ENCODE measurements around the gene CDK6. TPM values are rescaled to one million over a fixed set of nuclear protein-coding genes. Genes with fewer than 3 reads are reported as not detected.

Gene CDK6
- total and polyA plus RNA-seq, 4 donors: 3.3 to 35.0 (median 12.0) TPM

DNA sequence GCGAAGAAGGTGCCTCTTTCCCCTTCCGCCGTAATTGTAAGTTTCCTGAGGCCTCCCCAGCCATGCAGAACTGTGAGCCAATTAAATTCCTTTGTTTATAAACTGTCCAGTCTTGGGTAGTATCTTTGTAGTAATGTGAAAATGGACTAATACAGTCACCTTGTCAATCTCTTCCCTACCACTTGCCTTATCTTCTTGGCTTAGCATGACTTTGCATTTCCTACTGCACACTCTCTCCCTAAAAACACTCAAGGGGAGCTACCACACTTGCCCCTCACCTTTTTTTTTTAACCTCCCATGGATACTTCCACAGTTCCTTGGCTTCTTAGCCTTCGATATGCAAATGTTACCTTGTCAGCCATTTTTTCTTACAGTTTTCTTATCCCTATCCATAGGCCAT lies 7.4 kb upstream of the CDK6 start:
- Histone ChIP-seq H3K36me3 (ENCODE audit: control insufficient read depth in 4 of 4, insufficient read depth in 3 of 4, low read depth in 1 of 4, low read length in 3 of 4) (no peaks in the 10 kb centered on the region), H3K9me3 (ENCODE audit: control insufficient read depth in 4 of 4, low read length in 3 of 4) (no peaks in the 10 kb centered on the region), H3K4me1 (ENCODE audit: control insufficient read depth in 4 of 4, insufficient read depth in 4 of 4, low read length in 3 of 4) (no peaks in the 10 kb centered on the region), H3K9ac (ENCODE audit: low read depth in 1 of 2, low read length in 2 of 2) (no peak overlapping the region), H3K4me3 (ENCODE audit: low read depth in 1 of 3, low read length in 3 of 3) (no peak overlapping the region), H3K27ac (ENCODE audit: low read depth in 1 of 2, low read length in 2 of 2) (no peak overlapping the region), H3K27me3 (ENCODE audit: control insufficient read depth in 4 of 4, insufficient read depth in 4 of 4, low read length in 3 of 4) (no peaks in the 10 kb centered on the region)
- DNase-seq (ENCODE audit: low spot score): no peak
- no peak for TF ChIP-seq SP1 (IDR thresholded peaks at IDR 0.05)
- no peak for TF ChIP-seq TAF1 (conservative IDR thresholded peaks at IDR 0.05)
- no peak for TF ChIP-seq EGR1 (IDR thresholded peaks at IDR 0.05; ENCODE audit: low read depth in 2 of 2)
- no peak for TF ChIP-seq RXRA (IDR thresholded peaks at IDR 0.05)
- TF ChIP-seq, protein P1, sequence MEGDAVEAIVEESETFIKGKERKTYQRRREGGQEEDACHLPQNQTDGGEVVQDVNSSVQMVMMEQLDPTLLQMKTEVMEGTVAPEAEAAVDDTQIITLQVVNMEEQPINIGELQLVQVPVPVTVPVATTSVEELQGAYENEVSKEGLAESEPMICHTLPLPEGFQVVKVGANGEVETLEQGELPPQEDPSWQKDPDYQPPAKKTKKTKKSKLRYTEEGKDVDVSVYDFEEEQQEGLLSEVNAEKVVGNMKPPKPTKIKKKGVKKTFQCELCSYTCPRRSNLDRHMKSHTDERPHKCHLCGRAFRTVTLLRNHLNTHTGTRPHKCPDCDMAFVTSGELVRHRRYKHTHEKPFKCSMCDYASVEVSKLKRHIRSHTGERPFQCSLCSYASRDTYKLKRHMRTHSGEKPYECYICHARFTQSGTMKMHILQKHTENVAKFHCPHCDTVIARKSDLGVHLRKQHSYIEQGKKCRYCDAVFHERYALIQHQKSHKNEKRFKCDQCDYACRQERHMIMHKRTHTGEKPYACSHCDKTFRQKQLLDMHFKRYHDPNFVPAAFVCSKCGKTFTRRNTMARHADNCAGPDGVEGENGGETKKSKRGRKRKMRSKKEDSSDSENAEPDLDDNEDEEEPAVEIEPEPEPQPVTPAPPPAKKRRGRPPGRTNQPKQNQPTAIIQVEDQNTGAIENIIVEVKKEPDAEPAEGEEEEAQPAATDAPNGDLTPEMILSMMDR (IDR thresholded peaks at IDR 0.05; ENCODE audit: low read depth, low read length, missing input control): no peak
- TF ChIP-seq HNF4G (IDR thresholded peaks at IDR 0.05): no peak
- TF ChIP-seq JUND (IDR thresholded peaks at IDR 0.05): no peak
- no peak for TF ChIP-seq ZBTB33 (IDR thresholded peaks at IDR 0.05)
- no peak for TF ChIP-seq REST (IDR thresholded peaks at IDR 0.05)
- no peak for TF ChIP-seq YY1 (IDR thresholded peaks at IDR 0.05)
- no peak for TF ChIP-seq NR2F2 (IDR thresholded peaks at IDR 0.05)
- TF ChIP-seq, protein P2, sequence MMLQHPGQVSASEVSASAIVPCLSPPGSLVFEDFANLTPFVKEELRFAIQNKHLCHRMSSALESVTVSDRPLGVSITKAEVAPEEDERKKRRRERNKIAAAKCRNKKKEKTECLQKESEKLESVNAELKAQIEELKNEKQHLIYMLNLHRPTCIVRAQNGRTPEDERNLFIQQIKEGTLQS (IDR thresholded peaks at IDR 0.05): no peak
- no peak for TF ChIP-seq HNF4A (conservative IDR thresholded peaks at IDR 0.05)
- no peak for TF ChIP-seq RAD21 (IDR thresholded peaks at IDR 0.05)
- TF ChIP-seq MAX (IDR thresholded peaks at IDR 0.05): no peak
- TF ChIP-seq GABPA (IDR thresholded peaks at IDR 0.05 in 1 of 2, conservative IDR thresholded peaks at IDR 0.05 in 1 of 2): no peak
- TF ChIP-seq FOXA1 (IDR thresholded peaks at IDR 0.05): no peak
- TF ChIP-seq FOXA2 (IDR thresholded peaks at IDR 0.05): no peak
- 94% methylated on average over 4 of the region's 4 CpGs for WGBS

Measured in liver (tissue), 9 donors.